HCT116 (cell line): ENCODE results near the gene NDUFA1. TPM values are rescaled to one million over a fixed set of nuclear protein-coding genes. Genes with fewer than 3 reads are reported as not detected.

Experiments
- ATAC-seq: fragments of 200-7000 bp; cut with Tn5 transposase; 2 replicates; pipeline ENCODE4 v1.9.1; 2020; ENCODE audit warnings: mild to moderate bottlenecking, moderate library complexity
- BruUV-seq: library from RNA; stranded (reverse); fragments of 400-500 nt; replicated peaks from 2 replicates; lab custom pipeline; 2021; lab: Mats Ljungman, UMichigan
- CTCF ChIA-PET: fragments of 300-600 bp; sonication (Branson Sonifier 250); formaldehyde crosslinking; loops from one replicate; lab custom pipeline; 2021; ENCODE audit warnings: antibody characterized with exemption; lab: Charles Lee
- POLR2A ChIA-PET: fragments of 300-600, 350-600 bp; sonication (Branson Sonifier 250); formaldehyde crosslinking; loops from one replicate; lab custom pipeline; 2021; ENCODE audit warnings: antibody characterized with exemption; lab: Charles Lee
- RAD21 ChIA-PET, 2 experiments: fragments of 300-600 bp; sonication (Branson Sonifier 250); formaldehyde crosslinking; loops; one replicate each; lab custom pipeline; 2023; ENCODE audit warnings: low total read pairs in 2 of 2; ENCODE audit not compliant: uncharacterized antibody in 2 of 2, unreplicated experiment in 2 of 2, low non-redundant PET in 1 of 2; lab: Charles Lee
- DNase-seq: peaks from one replicate; pipeline ENCODE4 v3.0.0-alpha.2; 2010; ENCODE audit warnings: low read depth, low spot score
- H2AFZ ChIP-seq: fragments of 200-600 bp; shearing (Covaris generic), sonication (generic); 2 replicates; pipeline ENCODE4 v1.6.1; 2017; ENCODE audit warnings: low read depth, mixed run types, mixed read lengths, antibody characterized with exemption, low read length; ENCODE audit not compliant: poor library complexity, severe bottlenecking
- H3K27ac ChIP-seq: 2 replicates; pipeline ENCODE4 v1.5.1; 2012; ENCODE audit warnings: low read depth, low read length
- H3K27me3 ChIP-seq: fragments of 200-600 bp; sonication (generic); 2 replicates; pipeline ENCODE4 v1.6.1; 2016; ENCODE audit warnings: mixed run types, low read length, mixed read lengths; ENCODE audit not compliant: insufficient read depth
- H3K36me3 ChIP-seq, 2 experiments: fragments of 200-500 bp in 1 of 2; fragments of 200-600 bp in 1 of 2; sonication (Bioruptor generic) in 1 of 2; sonication (generic) in 1 of 2; 2 replicates each; pipeline versions ENCODE4 v1.5.1 to v1.6.1; 2014 to 2016; ENCODE audit warnings: low read length in 2 of 2, inconsistent platforms in 1 of 2, mixed read lengths in 1 of 2, mixed run types in 1 of 2; ENCODE audit not compliant: insufficient read depth in 2 of 2, control insufficient read depth in 1 of 2
- H3K4me1 ChIP-seq, 2 experiments: fragments of 200-600 bp in 1 of 2; sonication (generic) in 1 of 2; 2 replicates each; pipeline versions ENCODE4 v1.5.1 to v1.6.1; 2012 to 2017; ENCODE audit warnings: low read length in 2 of 2, inconsistent platforms in 1 of 2, mild to moderate bottlenecking in 1 of 2, mixed read lengths in 1 of 2, mixed run types in 1 of 2, moderate library complexity in 1 of 2; ENCODE audit not compliant: insufficient read depth in 2 of 2, control insufficient read depth in 1 of 2
- H3K4me2 ChIP-seq: fragments of 200-600 bp; sonication (generic); 2 replicates; pipeline ENCODE4 v1.6.1; 2017; ENCODE audit warnings: mixed run types, low read length, mixed read lengths
- H3K4me3 ChIP-seq, 2 experiments: fragments of 200-600 bp in 1 of 2; sonication (generic) in 1 of 2; replicated peaks in 1 of 2; 2 replicates each; pipeline ENCODE4 v1.5.1; 2011 to 2016; ENCODE audit warnings: low read length in 2 of 2, control low read depth in 1 of 2, low read depth in 1 of 2, mild to moderate bottlenecking in 1 of 2, mixed read lengths in 1 of 2, mixed run types in 1 of 2
- H3K79me2 ChIP-seq: fragments of 200-600 bp; sonication (generic); 2 replicates; pipeline ENCODE4 v1.6.1; 2017; ENCODE audit warnings: mild to moderate bottlenecking, mixed run types, low read length, moderate library complexity, mixed read lengths; ENCODE audit not compliant: insufficient read depth
- H3K9ac ChIP-seq: fragments of 200-600 bp; sonication (generic); 2 replicates; pipeline ENCODE4 v1.6.1; 2016; ENCODE audit warnings: low read length, mixed read lengths
- H3K9me2 ChIP-seq: fragments of 200-600 bp; sonication (generic), shearing (Covaris generic); 2 replicates; pipeline ENCODE4 v1.6.1; 2017; ENCODE audit warnings: mixed run types, mild to moderate bottlenecking, moderate library complexity; ENCODE audit not compliant: insufficient read depth
- H3K9me3 ChIP-seq, 2 experiments: fragments of 200-500 bp in 1 of 2; fragments of 200-600 bp in 1 of 2; sonication (Bioruptor generic) in 1 of 2; sonication (generic) in 1 of 2; 2 replicates each; pipeline ENCODE4 v1.6.1; 2014 to 2017; ENCODE audit warnings: low read length in 2 of 2, mixed read lengths in 2 of 2, inconsistent platforms in 1 of 2, low read depth in 1 of 2, mild to moderate bottlenecking in 1 of 2, mixed run types in 1 of 2, moderate library complexity in 1 of 2; ENCODE audit not compliant: control insufficient read depth in 1 of 2, insufficient read depth in 1 of 2
- H4K20me1 ChIP-seq: fragments of 200-600 bp; sonication (generic), shearing (Covaris generic); 2 replicates; pipeline ENCODE4 v1.6.1; 2017; ENCODE audit warnings: mixed run types, mild to moderate bottlenecking, moderate library complexity; ENCODE audit not compliant: insufficient read depth
- CEBPB ChIP-seq: IDR thresholded peaks from 2 replicates; pipeline ENCODE4 v1.6.1; 2012; ENCODE audit warnings: low read depth
- ELF1 ChIP-seq: IDR thresholded peaks from 2 replicates; pipeline ENCODE4 v1.6.1; 2012; ENCODE audit warnings: low read depth, borderline replicate concordance
- EZH2 ChIP-seq: fragments of 200-600 bp; sonication (generic); IDR thresholded peaks from 2 replicates; pipeline ENCODE4 v1.6.1; 2017; ENCODE audit warnings: antibody characterized with exemption, mixed run types
- EZH2phosphoT487 ChIP-seq: fragments of 200-600 bp; IDR thresholded peaks from 2 replicates; pipeline ENCODE4 v1.6.1; 2018; ENCODE audit warnings: antibody characterized with exemption, borderline replicate concordance
- JUND ChIP-seq: IDR thresholded peaks from 2 replicates; pipeline ENCODE4 v1.6.1; 2012
- POLR2A ChIP-seq: IDR thresholded peaks from 2 replicates; pipeline ENCODE4 v1.7.0; 2011; ENCODE audit warnings: borderline replicate concordance; ENCODE audit not compliant: insufficient read depth, insufficient read length; ENCODE audit errors: extremely low read depth
- POLR2AphosphoS5 ChIP-seq: IDR thresholded peaks from 2 replicates; pipeline ENCODE4 v1.6.1; 2011; ENCODE audit warnings: mild to moderate bottlenecking, low read depth, low read length, moderate library complexity
- RAD21 ChIP-seq: IDR thresholded peaks from 2 replicates; pipeline ENCODE4 v1.6.1; 2012; ENCODE audit warnings: low read depth, mild to moderate bottlenecking
- REST ChIP-seq: IDR thresholded peaks from 2 replicates; pipeline ENCODE4 v1.6.1; 2012; ENCODE audit warnings: low read depth
- SRF ChIP-seq: IDR thresholded peaks from 2 replicates; pipeline ENCODE4 v1.6.1; 2012; ENCODE audit warnings: low read depth
- TCF7L2 ChIP-seq: IDR thresholded peaks from 2 replicates; pipeline ENCODE4 v1.7.0; 2011; ENCODE audit warnings: borderline replicate concordance, inconsistent platforms; ENCODE audit not compliant: insufficient read depth, insufficient read length; ENCODE audit errors: extremely low read depth
- ZNF274 ChIP-seq: fragments of 200-500 bp; sonication (Bioruptor generic); IDR thresholded peaks from 2 replicates; pipeline ENCODE4 v1.6.1; 2014; ENCODE audit warnings: mild to moderate bottlenecking, low read depth, low read length, inconsistent platforms
- intact Hi-C: fragments of 100-400 bp; cut with micrococcal nuclease; formaldehyde crosslinking; loops from 2 replicates; pipeline ENCODE4 v1.10.0; 2022
- total RNA-seq: library from RNA; stranded (reverse); gene quantifications from one replicate; pipeline ENCODE4 v1.2.1, GENCODE V29; 2021; ENCODE audit not compliant: unreplicated experiment

The NDUFA1 gene
- total RNA-seq, 1 experiment from 2014 or later, result 92.2 TPM

- peaks cover 24% of the 10 kb centered on the region for H3K79me2 ChIP-seq
- no peak overlapping the region for H3K9ac ChIP-seq
- H4K20me1 ChIP-seq, result no peaks in the 10 kb centered on the region
- ATAC-seq, result no peak
- H3K4me2 ChIP-seq, result no peak overlapping the region
- H3K9me3 ChIP-seq, result no peaks in the 10 kb centered on the region
- no peaks in the 10 kb centered on the region for H3K9me2 ChIP-seq
- no peak for TF ChIP-seq EZH2phosphoT487
- TF ChIP-seq REST, result no peak
- no peak for TF ChIP-seq POLR2A
- no peak for TF ChIP-seq POLR2AphosphoS5
- no peak for TF ChIP-seq EZH2
- no peak for TF ChIP-seq ELF1
- no peak for TF ChIP-seq TCF7L2
- TF ChIP-seq JUND, result no peak
- no peak for TF ChIP-seq ZNF274
- TF ChIP-seq RAD21, result no peak
- no peak for TF ChIP-seq CEBPB
- no peak for TF ChIP-seq SRF
- ChIA-PET CTCF (interaction anchor here (1.8 kb wide), 1 partner anchor 9 kb away, joined by 11 read pairs; no protein-coding TSS in a partner anchor), POLR2A (no interaction called here), RAD21 (no interaction called here)
- no peak for DNase-seq
- no TSS peak for BruUV-seq
- intact Hi-C loops, result loop anchor here (5.0 kb wide), 1 partner anchor 86 kb away; the partner anchor contains the start of gene RPL39
- H3K4me3 ChIP-seq, result no peak overlapping the region
- peaks cover 7% of the 10 kb centered on the region in 2 experiments; a peak in 2 of 4 replicates for H3K36me3 ChIP-seq
- H2AFZ ChIP-seq, result no peak overlapping the region
- no peaks in the 10 kb centered on the region for H3K4me1 ChIP-seq
- no peak overlapping the region for H3K27ac ChIP-seq
- H3K27me3 ChIP-seq, result no peaks in the 10 kb centered on the region
These were observed 7.1 kb downstream of the NDUFA1 start for GRCh38 chrX:119878740-119879139.
